Measurements from ENCODE around the gene PKHD1. TPM values are rescaled to one million over a fixed set of nuclear protein-coding genes. Genes with fewer than 3 reads are reported as not detected.

Gene PKHD1
- total RNA-seq, 1 experiment from 2014 or later, result 0.43 TPM

GRCh38 chr6:52045033-52045432 lies 42.4 kb downstream of the PKHD1 start:
- ChIA-PET CTCF (no interaction called here), POLR2A (ENCODE audit: low non-redundant PET) (no interaction called here)
- H3K4me3 ChIP-seq (ENCODE audit: low read depth, low read length, poor library complexity, severe bottlenecking), result no peak overlapping the region
- no peaks in the 10 kb centered on the region for H3K9me3 ChIP-seq (ENCODE audit: low read depth, low read length, poor library complexity, severe bottlenecking)
- TF ChIP-seq CTCF (conservative IDR thresholded peaks at IDR 0.05; ENCODE audit: low read depth, low read length) (no peak), EZH2 (IDR thresholded peaks at IDR 0.05; ENCODE audit: borderline replicate concordance, low read depth, low read length, poor library complexity, severe bottlenecking) (no peak)
- peaks cover 3% of the 10 kb centered on the region for H3K4me1 ChIP-seq (ENCODE audit: insufficient read depth, low read length, poor library complexity, severe bottlenecking)
- H3K36me3 ChIP-seq (ENCODE audit: insufficient read depth, low read length, poor library complexity, severe bottlenecking), result no peaks in the 10 kb centered on the region
- no peak for DNase-seq (ENCODE audit: low spot score)
- H3K27ac ChIP-seq (ENCODE audit: low read depth, low read length, poor library complexity, severe bottlenecking), result no peak overlapping the region
- no TSS peak for BruUV-seq (replicated peaks)
- intact Hi-C loops (cut with micrococcal nuclease; ENCODE audit: unreplicated experiment), result no loop called here
- H3K27me3 ChIP-seq (replicated peaks; ENCODE audit: insufficient read depth, low read depth, low read length, poor library complexity), result no peaks in the 10 kb centered on the region

GRCh38 chr6:52042141-52042885 lies 45.1 kb downstream of the PKHD1 start:
- ChIA-PET CTCF (no interaction called here), POLR2A (ENCODE audit: low non-redundant PET) (no interaction called here)
- Histone ChIP-seq H3K4me1 (ENCODE audit: insufficient read depth, low read length, poor library complexity, severe bottlenecking) (peaks cover 3% of the 10 kb centered on the region), H3K4me3 (ENCODE audit: low read depth, low read length, poor library complexity, severe bottlenecking) (no peak overlapping the region), H3K27me3 (replicated peaks; ENCODE audit: insufficient read depth, low read depth, low read length, poor library complexity) (no peaks in the 10 kb centered on the region), H3K9me3 (ENCODE audit: low read depth, low read length, poor library complexity, severe bottlenecking) (no peaks in the 10 kb centered on the region), H3K27ac (ENCODE audit: low read depth, low read length, poor library complexity, severe bottlenecking) (no peak overlapping the region), H3K36me3 (ENCODE audit: insufficient read depth, low read length, poor library complexity, severe bottlenecking) (no peaks in the 10 kb centered on the region)
- DNase-seq (ENCODE audit: low spot score), result no peak
- intact Hi-C loops (cut with micrococcal nuclease; ENCODE audit: unreplicated experiment), result no loop called here
- no TSS peak for BruUV-seq (replicated peaks)
- no peak for TF ChIP-seq CTCF (conservative IDR thresholded peaks at IDR 0.05; ENCODE audit: low read depth, low read length)

GRCh38 chr6:52041134-52041533 lies 46.3 kb downstream of the PKHD1 start:
- intact Hi-C loops (cut with micrococcal nuclease; ENCODE audit: unreplicated experiment), result loop anchor here (1.0 kb wide), 1 partner anchor 31 kb away; no protein-coding TSS in a partner anchor
- no peaks in the 10 kb centered on the region for H3K4me1 ChIP-seq (ENCODE audit: insufficient read depth, low read length, poor library complexity, severe bottlenecking)
- H3K27ac ChIP-seq (ENCODE audit: low read depth, low read length, poor library complexity, severe bottlenecking), result no peak overlapping the region
- H3K27me3 ChIP-seq (replicated peaks; ENCODE audit: insufficient read depth, low read depth, low read length, poor library complexity), result no peaks in the 10 kb centered on the region
- no TSS peak for BruUV-seq (replicated peaks)
- no peak for TF ChIP-seq EZH2 (IDR thresholded peaks at IDR 0.05; ENCODE audit: borderline replicate concordance, low read depth, low read length, poor library complexity, severe bottlenecking)
- TF ChIP-seq CTCF (conservative IDR thresholded peaks at IDR 0.05; ENCODE audit: low read depth, low read length), result no peak
- CTCF ChIA-PET, result no interaction called here
- no peak for DNase-seq (ENCODE audit: low spot score)
- POLR2A ChIA-PET (ENCODE audit: low non-redundant PET), result no interaction called here
- H3K9me3 ChIP-seq (ENCODE audit: low read depth, low read length, poor library complexity, severe bottlenecking), result no peaks in the 10 kb centered on the region
- no peak overlapping the region for H3K4me3 ChIP-seq (ENCODE audit: low read depth, low read length, poor library complexity, severe bottlenecking)
- no peaks in the 10 kb centered on the region for H3K36me3 ChIP-seq (ENCODE audit: insufficient read depth, low read length, poor library complexity, severe bottlenecking)
